Hepatocyte (in vitro differentiated cells): ENCODE results near the gene VENTX.

Experiments
- EZH2phosphoT487 ChIP-seq: fragments of 200-600 bp; sonication (generic); IDR thresholded peaks from one replicate; pipeline ENCODE4 v1.6.1; 2018; ENCODE audit warnings: antibody characterized with exemption, mild to moderate bottlenecking, low read depth, moderate library complexity; ENCODE audit not compliant: unreplicated experiment, severe bottlenecking
- TF ChIP-seq, protein P1 (sequence below): fragments of 200-600 bp; sonication (generic); IDR thresholded peaks from 2 replicates; pipeline ENCODE4 v1.5.1; 2016; ENCODE audit warnings: antibody characterized with exemption, mild to moderate bottlenecking; ENCODE audit not compliant: poor library complexity

- TF ChIP-seq, protein P1, sequence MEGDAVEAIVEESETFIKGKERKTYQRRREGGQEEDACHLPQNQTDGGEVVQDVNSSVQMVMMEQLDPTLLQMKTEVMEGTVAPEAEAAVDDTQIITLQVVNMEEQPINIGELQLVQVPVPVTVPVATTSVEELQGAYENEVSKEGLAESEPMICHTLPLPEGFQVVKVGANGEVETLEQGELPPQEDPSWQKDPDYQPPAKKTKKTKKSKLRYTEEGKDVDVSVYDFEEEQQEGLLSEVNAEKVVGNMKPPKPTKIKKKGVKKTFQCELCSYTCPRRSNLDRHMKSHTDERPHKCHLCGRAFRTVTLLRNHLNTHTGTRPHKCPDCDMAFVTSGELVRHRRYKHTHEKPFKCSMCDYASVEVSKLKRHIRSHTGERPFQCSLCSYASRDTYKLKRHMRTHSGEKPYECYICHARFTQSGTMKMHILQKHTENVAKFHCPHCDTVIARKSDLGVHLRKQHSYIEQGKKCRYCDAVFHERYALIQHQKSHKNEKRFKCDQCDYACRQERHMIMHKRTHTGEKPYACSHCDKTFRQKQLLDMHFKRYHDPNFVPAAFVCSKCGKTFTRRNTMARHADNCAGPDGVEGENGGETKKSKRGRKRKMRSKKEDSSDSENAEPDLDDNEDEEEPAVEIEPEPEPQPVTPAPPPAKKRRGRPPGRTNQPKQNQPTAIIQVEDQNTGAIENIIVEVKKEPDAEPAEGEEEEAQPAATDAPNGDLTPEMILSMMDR, result no peak
- no peak for TF ChIP-seq EZH2phosphoT487
Measured at GRCh38 chr10:133213641-133214467, 23.8 kb upstream of the VENTX start.
